Measurements from ENCODE around the gene GNG11.

The GNG11 gene

DNA sequence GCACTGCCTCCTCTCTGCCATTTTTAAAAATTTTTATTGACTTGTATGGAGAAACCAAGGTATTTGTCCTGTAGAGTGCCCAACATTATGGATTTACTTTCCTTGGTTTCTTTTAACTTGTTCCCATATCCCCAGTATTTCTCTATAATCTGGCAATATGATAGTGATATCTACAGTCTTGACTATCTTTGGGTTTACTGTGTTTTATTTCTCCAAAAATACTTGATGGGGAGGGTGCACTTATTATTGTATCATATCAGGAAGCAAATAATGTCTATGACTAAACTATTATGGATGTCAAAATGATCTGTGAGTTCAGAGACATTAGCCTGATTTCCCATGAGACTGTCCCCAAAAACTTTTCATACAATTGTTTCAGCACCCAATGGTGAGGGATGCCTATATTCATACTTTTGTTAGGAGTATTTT lies 37.6 kb upstream of the GNG11 start:
- no peak for TF ChIP-seq CTCF (IDR thresholded peaks at IDR 0.05; ENCODE audit: low read length, missing control alignments)
- H3K4me3 ChIP-seq (replicated peaks; ENCODE audit: low read depth, low read length): no peak overlapping the region
- DNase-seq (ENCODE audit: low read depth): no peak

GRCh38 chr7:93884541-93884940 lies 37.0 kb upstream of the GNG11 start:
- peak; percentile 68 for DNase-seq (ENCODE audit: low read depth)
- TF ChIP-seq CTCF (IDR thresholded peaks at IDR 0.05; ENCODE audit: low read length, missing control alignments): no peak

GRCh38 chr7:93889261-93889660 lies 32.3 kb upstream of the GNG11 start:
- no peak for TF ChIP-seq CTCF (IDR thresholded peaks at IDR 0.05; ENCODE audit: low read length, missing control alignments)
- peak; percentile 76 for DNase-seq (ENCODE audit: low read depth)
- H3K4me3 ChIP-seq (replicated peaks; ENCODE audit: low read depth, low read length): peak overlapping the region; percentile 83

More at GRCh38 chr7:93884541-93884940, 37.0 kb upstream of the GNG11 start:
- no peak overlapping the region for H3K4me3 ChIP-seq (replicated peaks; ENCODE audit: low read depth, low read length)

GRCh38 chr7:93890041-93890463 lies 31.5 kb upstream of the GNG11 start:
- peak; percentile 72 for DNase-seq (ENCODE audit: low read depth)

GRCh38 chr7:93890464-93891068 lies 31.0 kb upstream of the GNG11 start, which contains the start of gene TFPI2:
Gene TFPI2, minus strand, starts transcription at chr7:93890753. Its CDS starts 75 bp downstream, at chr7:93890678.
- peak; percentile 36 for TF ChIP-seq CTCF (IDR thresholded peaks at IDR 0.05; ENCODE audit: low read length, missing control alignments)
- peak within 1 kb of the TSS; percentile 83 for H3K4me3 ChIP-seq (replicated peaks; ENCODE audit: low read depth, low read length)
- peak; percentile 90 for DNase-seq (ENCODE audit: low read depth)

More at GRCh38 chr7:93890041-93890463, 31.5 kb upstream of the GNG11 start:
- peak; percentile 11 for TF ChIP-seq CTCF (IDR thresholded peaks at IDR 0.05; ENCODE audit: low read length, missing control alignments)
- peak overlapping the region; percentile 83 for H3K4me3 ChIP-seq (replicated peaks; ENCODE audit: low read depth, low read length)

DNA sequence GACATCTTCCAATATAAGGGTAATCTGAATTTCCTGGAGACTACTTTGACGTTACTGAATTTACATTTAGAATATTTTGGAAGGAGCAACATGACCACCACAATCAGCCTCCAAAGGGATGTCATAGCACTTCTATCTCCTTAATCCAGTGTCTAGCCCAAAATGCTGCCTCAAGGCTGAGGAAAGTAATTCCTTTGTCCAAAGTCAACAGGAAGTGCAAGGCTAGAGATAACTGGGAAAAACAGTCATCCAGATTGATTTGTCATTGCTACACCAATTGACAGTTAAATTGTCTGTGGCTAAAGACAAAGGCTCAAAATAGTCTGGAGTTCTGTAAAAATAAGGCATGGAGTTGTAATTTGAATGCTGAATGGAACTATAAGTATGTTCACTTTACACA lies 27.1 kb upstream of the GNG11 start:
- no peak for TF ChIP-seq CTCF (IDR thresholded peaks at IDR 0.05; ENCODE audit: low read length, missing control alignments)
- H3K4me3 ChIP-seq (replicated peaks; ENCODE audit: low read depth, low read length): no peak overlapping the region
- no peak for DNase-seq (ENCODE audit: low read depth)
